HCT116 (cell line): ENCODE data around the gene FLNC. TPM values are rescaled to one million over a fixed set of nuclear protein-coding genes. Genes with fewer than 3 reads are reported as not detected.

Experiments used
- ATAC-seq: fragments of 200-7000 bp; cut with Tn5 transposase; 2 replicates; pipeline ENCODE4 v1.9.1; 2020; ENCODE audit warnings: mild to moderate bottlenecking, moderate library complexity
- BruUV-seq: library from RNA; stranded (reverse); fragments of 400-500 nt; replicated peaks from 2 replicates; lab custom pipeline; 2021; lab: Mats Ljungman, UMichigan
- CTCF ChIA-PET: fragments of 300-600 bp; sonication (Branson Sonifier 250); formaldehyde crosslinking; loops from one replicate; lab custom pipeline; 2021; ENCODE audit warnings: antibody characterized with exemption; lab: Charles Lee
- POLR2A ChIA-PET: fragments of 300-600, 350-600 bp; sonication (Branson Sonifier 250); formaldehyde crosslinking; loops from one replicate; lab custom pipeline; 2021; ENCODE audit warnings: antibody characterized with exemption; lab: Charles Lee
- RAD21 ChIA-PET, 2 experiments: fragments of 300-600 bp; sonication (Branson Sonifier 250); formaldehyde crosslinking; loops; one replicate each; lab custom pipeline; 2023; ENCODE audit warnings: low total read pairs in 2 of 2; ENCODE audit not compliant: uncharacterized antibody in 2 of 2, unreplicated experiment in 2 of 2, low non-redundant PET in 1 of 2; lab: Charles Lee
- DNase-seq: peaks from one replicate; pipeline ENCODE4 v3.0.0-alpha.2; 2010; ENCODE audit warnings: low read depth, low spot score
- H2AFZ ChIP-seq: fragments of 200-600 bp; shearing (Covaris generic), sonication (generic); 2 replicates; pipeline ENCODE4 v1.6.1; 2017; ENCODE audit warnings: low read depth, mixed run types, mixed read lengths, antibody characterized with exemption, low read length; ENCODE audit not compliant: poor library complexity, severe bottlenecking
- H3K27ac ChIP-seq: 2 replicates; pipeline ENCODE4 v1.5.1; 2012; ENCODE audit warnings: low read depth, low read length
- H3K27me3 ChIP-seq: fragments of 200-600 bp; sonication (generic); 2 replicates; pipeline ENCODE4 v1.6.1; 2016; ENCODE audit warnings: mixed run types, low read length, mixed read lengths; ENCODE audit not compliant: insufficient read depth
- H3K36me3 ChIP-seq, 2 experiments: fragments of 200-500 bp in 1 of 2; fragments of 200-600 bp in 1 of 2; sonication (Bioruptor generic) in 1 of 2; sonication (generic) in 1 of 2; 2 replicates each; pipeline versions ENCODE4 v1.5.1 to v1.6.1; 2014 to 2016; ENCODE audit warnings: low read length in 2 of 2, inconsistent platforms in 1 of 2, mixed read lengths in 1 of 2, mixed run types in 1 of 2; ENCODE audit not compliant: insufficient read depth in 2 of 2, control insufficient read depth in 1 of 2
- H3K4me1 ChIP-seq, 2 experiments: fragments of 200-600 bp in 1 of 2; sonication (generic) in 1 of 2; 2 replicates each; pipeline versions ENCODE4 v1.5.1 to v1.6.1; 2012 to 2017; ENCODE audit warnings: low read length in 2 of 2, inconsistent platforms in 1 of 2, mild to moderate bottlenecking in 1 of 2, mixed read lengths in 1 of 2, mixed run types in 1 of 2, moderate library complexity in 1 of 2; ENCODE audit not compliant: insufficient read depth in 2 of 2, control insufficient read depth in 1 of 2
- H3K4me2 ChIP-seq: fragments of 200-600 bp; sonication (generic); 2 replicates; pipeline ENCODE4 v1.6.1; 2017; ENCODE audit warnings: mixed run types, low read length, mixed read lengths
- H3K4me3 ChIP-seq, 2 experiments: fragments of 200-600 bp in 1 of 2; sonication (generic) in 1 of 2; replicated peaks in 1 of 2; 2 replicates each; pipeline ENCODE4 v1.5.1; 2011 to 2016; ENCODE audit warnings: low read length in 2 of 2, control low read depth in 1 of 2, low read depth in 1 of 2, mild to moderate bottlenecking in 1 of 2, mixed read lengths in 1 of 2, mixed run types in 1 of 2
- H3K79me2 ChIP-seq: fragments of 200-600 bp; sonication (generic); 2 replicates; pipeline ENCODE4 v1.6.1; 2017; ENCODE audit warnings: mild to moderate bottlenecking, mixed run types, low read length, moderate library complexity, mixed read lengths; ENCODE audit not compliant: insufficient read depth
- H3K9ac ChIP-seq: fragments of 200-600 bp; sonication (generic); 2 replicates; pipeline ENCODE4 v1.6.1; 2016; ENCODE audit warnings: low read length, mixed read lengths
- H3K9me2 ChIP-seq: fragments of 200-600 bp; sonication (generic), shearing (Covaris generic); 2 replicates; pipeline ENCODE4 v1.6.1; 2017; ENCODE audit warnings: mixed run types, mild to moderate bottlenecking, moderate library complexity; ENCODE audit not compliant: insufficient read depth
- H3K9me3 ChIP-seq, 2 experiments: fragments of 200-500 bp in 1 of 2; fragments of 200-600 bp in 1 of 2; sonication (Bioruptor generic) in 1 of 2; sonication (generic) in 1 of 2; 2 replicates each; pipeline ENCODE4 v1.6.1; 2014 to 2017; ENCODE audit warnings: low read length in 2 of 2, mixed read lengths in 2 of 2, inconsistent platforms in 1 of 2, low read depth in 1 of 2, mild to moderate bottlenecking in 1 of 2, mixed run types in 1 of 2, moderate library complexity in 1 of 2; ENCODE audit not compliant: control insufficient read depth in 1 of 2, insufficient read depth in 1 of 2
- H4K20me1 ChIP-seq: fragments of 200-600 bp; sonication (generic), shearing (Covaris generic); 2 replicates; pipeline ENCODE4 v1.6.1; 2017; ENCODE audit warnings: mixed run types, mild to moderate bottlenecking, moderate library complexity; ENCODE audit not compliant: insufficient read depth
- ATF3 ChIP-seq: IDR thresholded peaks from 2 replicates; pipeline ENCODE4 v1.6.1; 2012
- CEBPB ChIP-seq: IDR thresholded peaks from 2 replicates; pipeline ENCODE4 v1.6.1; 2012; ENCODE audit warnings: low read depth
- CTCF ChIP-seq, 3 experiments: fragments of 200-600 bp in 1 of 3; sonication (generic) in 1 of 3; IDR thresholded peaks in 2 of 3; conservative IDR thresholded peaks in 1 of 3; 2 replicates each; pipeline ENCODE4 v1.5.1; 2012 to 2017; ENCODE audit warnings: low read depth in 2 of 3, low read length in 2 of 3, antibody characterized with exemption in 1 of 3, borderline replicate concordance in 1 of 3, control low read depth in 1 of 3, mild to moderate bottlenecking in 1 of 3, mixed read lengths in 1 of 3, mixed run types in 1 of 3, moderate library complexity in 1 of 3; ENCODE audit not compliant: insufficient read depth in 1 of 3
- EGR1 ChIP-seq: IDR thresholded peaks from 2 replicates; pipeline ENCODE4 v1.6.1; 2012; ENCODE audit warnings: low read depth
- ELF1 ChIP-seq: IDR thresholded peaks from 2 replicates; pipeline ENCODE4 v1.6.1; 2012; ENCODE audit warnings: low read depth, borderline replicate concordance
- EZH2 ChIP-seq: fragments of 200-600 bp; sonication (generic); IDR thresholded peaks from 2 replicates; pipeline ENCODE4 v1.6.1; 2017; ENCODE audit warnings: antibody characterized with exemption, mixed run types
- EZH2phosphoT487 ChIP-seq: fragments of 200-600 bp; IDR thresholded peaks from 2 replicates; pipeline ENCODE4 v1.6.1; 2018; ENCODE audit warnings: antibody characterized with exemption, borderline replicate concordance
- FOSL1 ChIP-seq: IDR thresholded peaks from 2 replicates; pipeline ENCODE4 v1.6.1; 2012; ENCODE audit warnings: low read depth
- POLR2AphosphoS5 ChIP-seq: IDR thresholded peaks from 2 replicates; pipeline ENCODE4 v1.6.1; 2011; ENCODE audit warnings: mild to moderate bottlenecking, low read depth, low read length, moderate library complexity
- SRF ChIP-seq: IDR thresholded peaks from 2 replicates; pipeline ENCODE4 v1.6.1; 2012; ENCODE audit warnings: low read depth
- TCF7L2 ChIP-seq: IDR thresholded peaks from 2 replicates; pipeline ENCODE4 v1.7.0; 2011; ENCODE audit warnings: borderline replicate concordance, inconsistent platforms; ENCODE audit not compliant: insufficient read depth, insufficient read length; ENCODE audit errors: extremely low read depth
- ZFX ChIP-seq: fragments of 450-650 bp; IDR thresholded peaks from 2 replicates; pipeline ENCODE4 v1.6.1; 2017
- ZNF274 ChIP-seq: fragments of 200-500 bp; sonication (Bioruptor generic); IDR thresholded peaks from 2 replicates; pipeline ENCODE4 v1.6.1; 2014; ENCODE audit warnings: mild to moderate bottlenecking, low read depth, low read length, inconsistent platforms
- intact Hi-C: fragments of 100-400 bp; cut with micrococcal nuclease; formaldehyde crosslinking; loops from 2 replicates; pipeline ENCODE4 v1.10.0; 2022
- total RNA-seq: library from RNA; stranded (reverse); gene quantifications from one replicate; pipeline ENCODE4 v1.2.1, GENCODE V29; 2021; ENCODE audit not compliant: unreplicated experiment

FLNC gene
- total RNA-seq, 1 experiment from 2014 or later = 42.8 TPM

DNA sequence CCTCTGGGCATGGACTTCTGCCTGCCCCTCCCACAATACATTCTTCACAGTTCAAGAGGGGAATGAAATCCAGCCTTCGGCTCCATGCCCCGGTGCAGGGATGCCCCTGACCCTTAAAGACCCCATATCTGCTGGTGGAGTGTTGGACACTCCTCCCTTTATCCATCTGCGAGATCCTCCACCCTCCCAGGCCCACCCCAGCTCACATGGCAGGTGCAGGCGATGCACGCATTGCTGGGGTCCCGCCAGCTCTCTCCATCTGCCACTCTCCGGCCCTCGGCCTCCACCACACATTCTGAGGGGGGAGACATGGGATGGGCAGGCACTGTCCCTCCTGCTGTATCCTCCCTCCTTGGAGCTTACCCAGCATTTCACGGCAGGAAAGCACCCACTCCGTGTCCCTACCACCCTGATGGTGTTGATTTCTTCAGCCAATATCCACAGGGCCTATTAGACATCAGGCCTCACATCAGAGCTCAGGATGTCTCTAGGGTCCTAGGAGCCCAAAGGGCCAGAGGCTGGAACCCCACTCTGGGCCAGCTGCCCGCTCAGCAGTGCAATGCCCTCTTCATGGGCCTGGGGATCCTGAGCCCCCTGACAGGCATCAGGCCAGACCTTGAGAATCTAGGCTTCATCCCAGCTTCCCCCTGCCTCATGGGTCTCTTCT lies 50.7 kb downstream of the FLNC start:
- H3K27ac ChIP-seq = no peak overlapping the region
- H3K9ac ChIP-seq = no peak overlapping the region
- H3K79me2 ChIP-seq = no peaks in the 10 kb centered on the region
- no peaks in the 10 kb centered on the region for H3K4me1 ChIP-seq
- ChIA-PET POLR2A (no interaction called here), RAD21 (interaction anchor here (0.6 to 2.0 kb wide), 4 partner anchors 21 to 272 kb away, joined by 3 to 7 read pairs (median 4); no protein-coding TSS in a partner anchor), CTCF (interaction anchor here (0.6 to 2.5 kb wide), 9 partner anchors 9 to 481 kb away, joined by 3 to 16 read pairs (median 12); partner anchors contain the start of gene ATP6V1F)
- H3K36me3 ChIP-seq = no peaks in the 10 kb centered on the region
- no peak overlapping the region for H3K4me2 ChIP-seq
- BruUV-seq = no TSS peak
- H3K4me3 ChIP-seq = no peak overlapping the region
- ATAC-seq (no peak), DNase-seq (no peak)
- H3K27me3 ChIP-seq = no peaks in the 10 kb centered on the region
- no peak overlapping the region for H2AFZ ChIP-seq
- no peaks in the 10 kb centered on the region for H4K20me1 ChIP-seq
- H3K9me3 ChIP-seq = no peaks in the 10 kb centered on the region
- TF ChIP-seq EGR1 = no peak
- TF ChIP-seq SRF = no peak
- TF ChIP-seq TCF7L2 = no peak
- intact Hi-C loops = loop anchor here (2.0 to 5.0 kb wide), 3 partner anchors 18 to 409 kb away; partner anchors contain the start of gene ATP6V1F
- no peaks in the 10 kb centered on the region for H3K9me2 ChIP-seq

GRCh38 chr7:128881458-128882125 lies 51.4 kb downstream of the FLNC start:
- Histone ChIP-seq H3K27ac (no peak overlapping the region), H3K9me3 (no peaks in the 10 kb centered on the region), H3K27me3 (no peaks in the 10 kb centered on the region), H3K9ac (no peak overlapping the region), H2AFZ (no peak overlapping the region), H4K20me1 (no peaks in the 10 kb centered on the region), H3K4me2 (no peak overlapping the region), H3K79me2 (no peaks in the 10 kb centered on the region), H3K4me1 (no peaks in the 10 kb centered on the region), H3K36me3 (no peaks in the 10 kb centered on the region), H3K4me3 (no peak overlapping the region), H3K9me2 (no peaks in the 10 kb centered on the region)
- DNase-seq (no peak), ATAC-seq (no peak)
- CTCF ChIA-PET = interaction anchor here (0.6 to 2.5 kb wide), 5 partner anchors 10 to 482 kb away, joined by 3 to 16 read pairs (median 6); partner anchors contain the start of gene ATP6V1F
- intact Hi-C loops = loop anchor here (2.0 to 5.0 kb wide), 4 partner anchors 19 to 455 kb away; partner anchors contain the start of gene ATP6V1F
- BruUV-seq = no TSS peak
- RAD21 ChIA-PET = interaction anchor here in 1 of 2 experiments (2.0 kb wide), 1 partner anchor 273 kb away, joined by 5 read pairs; no protein-coding TSS in a partner anchor
- POLR2A ChIA-PET = no interaction called here
- TF ChIP-seq EZH2 = no peak
- TF ChIP-seq FOSL1 = no peak
- TF ChIP-seq ZNF274 = no peak
- TF ChIP-seq EGR1 = no peak
- TF ChIP-seq CTCF (IDR thresholded peaks at IDR 0.05 in 2 of 3, conservative IDR thresholded peaks at IDR 0.05 in 1 of 3; ENCODE audit: borderline replicate concordance in 1 of 3, insufficient read depth in 1 of 3, low read depth in 2 of 3, low read length in 2 of 3) = no peak
- TF ChIP-seq SRF = no peak
- no peak for TF ChIP-seq EZH2phosphoT487
- no peak for TF ChIP-seq CEBPB
- TF ChIP-seq ELF1 = no peak
- no peak for TF ChIP-seq ZFX
- TF ChIP-seq POLR2AphosphoS5 = no peak
- TF ChIP-seq ATF3 = no peak
